ENCODE data around the gene MIB1. TPM values are rescaled to one million over a fixed set of nuclear protein-coding genes. Genes with fewer than 3 reads are reported as not detected.
"Not testable (repeated sequence)": the region's sequence is repeated elsewhere in the genome, so short reads cannot be mapped to it uniquely, and the experiment has no call there.

MIB1 gene
- total RNA-seq, 3 donors from 2014 or later (not counting 1 experiment from before 2014, with no cell fraction given): 27.5 to 38.4 (median 35.6) TPM

- Histone ChIP-seq H3K27me3 (ENCODE audit: control insufficient read depth, insufficient read depth, low read length) (no peaks in the 10 kb centered on the region), H3K4me3 (ENCODE audit: low read length) (peak within 1 kb of the TSS; percentile 67), H3K36me3 (ENCODE audit: control insufficient read depth, insufficient read depth, low read length) (peaks cover 6% of the 10 kb centered on the region), H3K9me3 (ENCODE audit: control insufficient read depth, insufficient read depth, low read length) (no peaks in the 10 kb centered on the region), H3K4me1 (ENCODE audit: control insufficient read depth, insufficient read depth, low read length) (peaks cover 4% of the 10 kb centered on the region), H3K27ac (ENCODE audit: low read length) (peak within 1 kb of the TSS; percentile 86)
- ATAC-seq (peak; percentile 91 to 98 (median 93)), DNase-seq (peak; percentile 87 to 96)
- intact Hi-C loops (cut with micrococcal nuclease): loop anchor here (1.0 to 2.0 kb wide), 3 partner anchors 36 to 104 kb away; partner anchors contain the start of genes ESCO1, MIB1 and SNRPD1
- Mint-ChIP-seq H3K4me1 (peaks cover 23 to 26% of the 10 kb centered on the region in 2 donors), H3K4me3 (peak within 1 kb of the TSS; percentile 91), H3K9me3 (no peaks in the 10 kb centered on the region), H3K27me3 (ENCODE audit: low read depth in 2 of 2) (no peaks in the 10 kb centered on the region), H3K27ac (peak within 1 kb of the TSS; percentile 85 to 90), H3K36me3 (no peaks in the 10 kb centered on the region)
- TF ChIP-seq CTCF (IDR thresholded peaks at IDR 0.05): peak; percentile 10
- WGBS (ENCODE audit: insufficient coverage): under 1% methylated on average over 60 of the region's 60 CpGs
Measured at GRCh38 chr18:21704603-21705364, 35.8 kb upstream of the MIB1 start, which contains the start of gene ABHD3. ABHD3 (minus strand) TSS chr18:21704774; CDS start chr18:21704665, 109 bp downstream.

- H3K27ac ChIP-seq (ENCODE audit: low read length): no peak overlapping the region
- no peaks in the 10 kb centered on the region for H3K9me3 ChIP-seq (ENCODE audit: control insufficient read depth, insufficient read depth, low read length)
- no peaks in the 10 kb centered on the region for H3K27me3 ChIP-seq (ENCODE audit: control insufficient read depth, insufficient read depth, low read length)
- peaks cover 23 to 26% of the 10 kb centered on the region in 2 donors for H3K4me1 Mint-ChIP-seq
- H3K4me3 Mint-ChIP-seq: peak overlapping the region; percentile 91
- H3K27ac Mint-ChIP-seq: no peak overlapping the region
- H3K4me1 ChIP-seq (ENCODE audit: control insufficient read depth, insufficient read depth, low read length): peaks cover 4% of the 10 kb centered on the region
- ATAC-seq (no peak), DNase-seq (no peak)
- TF ChIP-seq CTCF (IDR thresholded peaks at IDR 0.05): no peak
- no peaks in the 10 kb centered on the region for H3K27me3 Mint-ChIP-seq (ENCODE audit: low read depth in 2 of 2)
- H3K36me3 ChIP-seq (ENCODE audit: control insufficient read depth, insufficient read depth, low read length): peaks cover 2% of the 10 kb centered on the region
- intact Hi-C loops (cut with micrococcal nuclease): no loop called here
- WGBS (ENCODE audit: insufficient coverage): 95% methylated on average over 28 of the region's 28 CpGs
- H3K4me3 ChIP-seq (ENCODE audit: low read length): no peak overlapping the region
- H3K9me3 Mint-ChIP-seq: no peaks in the 10 kb centered on the region
- H3K36me3 Mint-ChIP-seq: no peaks in the 10 kb centered on the region
Measured at GRCh38 chr18:21706386-21706865, 34.2 kb upstream of the MIB1 start.

GRCh38 chr18:21707130-21707529, 33.5 kb upstream of the MIB1 start:
- H3K27me3 Mint-ChIP-seq (ENCODE audit: low read depth in 2 of 2); H3K27me3 ChIP-seq (ENCODE audit: control insufficient read depth, insufficient read depth, low read length); H3K4me3 Mint-ChIP-seq; H3K36me3 Mint-ChIP-seq; H3K9me3 ChIP-seq (ENCODE audit: control insufficient read depth, insufficient read depth, low read length); H3K9me3 Mint-ChIP-seq; H3K4me1 ChIP-seq (ENCODE audit: control insufficient read depth, insufficient read depth, low read length); ATAC-seq; intact Hi-C loops (cut with micrococcal nuclease); H3K36me3 ChIP-seq (ENCODE audit: control insufficient read depth, insufficient read depth, low read length); H3K27ac ChIP-seq (ENCODE audit: low read length); DNase-seq; H3K27ac Mint-ChIP-seq; H3K4me3 ChIP-seq (ENCODE audit: low read length): not testable (repeated sequence)
- H3K4me1 Mint-ChIP-seq: peaks cover 23 to 26% of the 10 kb centered on the region in 2 donors
- 89% methylated on average over 7 of the region's 7 CpGs for WGBS (ENCODE audit: insufficient coverage)

GRCh38 chr18:21714474-21714873, 26.1 kb upstream of the MIB1 start:
- no peaks in the 10 kb centered on the region for H3K9me3 Mint-ChIP-seq
- no peak for ATAC-seq
- intact Hi-C loops (cut with micrococcal nuclease): no loop called here
- H3K27ac Mint-ChIP-seq: no peak overlapping the region
- H3K4me3 ChIP-seq (ENCODE audit: low read length): no peak overlapping the region
- peaks cover 4 to 38% of the 10 kb centered on the region in 2 donors for H3K27me3 Mint-ChIP-seq (ENCODE audit: low read depth in 2 of 2)
- no peaks in the 10 kb centered on the region for H3K4me1 Mint-ChIP-seq
- TF ChIP-seq CTCF (IDR thresholded peaks at IDR 0.05): no peak
- no peaks in the 10 kb centered on the region for H3K36me3 ChIP-seq (ENCODE audit: control insufficient read depth, insufficient read depth, low read length)
- no peaks in the 10 kb centered on the region for H3K27me3 ChIP-seq (ENCODE audit: control insufficient read depth, insufficient read depth, low read length)
- no peak overlapping the region for H3K27ac ChIP-seq (ENCODE audit: low read length)
- H3K9me3 ChIP-seq (ENCODE audit: control insufficient read depth, insufficient read depth, low read length): no peaks in the 10 kb centered on the region
- H3K4me3 Mint-ChIP-seq: no peak overlapping the region
- WGBS (ENCODE audit: insufficient coverage): 100% methylated on average over 1 of the region's 1 CpG
- H3K4me1 ChIP-seq (ENCODE audit: control insufficient read depth, insufficient read depth, low read length): no peaks in the 10 kb centered on the region
- peaks cover 13% of the 10 kb centered on the region for H3K36me3 Mint-ChIP-seq
- DNase-seq: no peak

All from natural killer cell (primary cell).